Trophoblast cell (in vitro differentiated cells and primary cell): Measurements from ENCODE around the gene CCDC85A.

Source experiments
- DNase-seq, 2 donors: peaks; one replicate each; pipeline ENCODE4 v3.0.0-alpha.2; 2016
- H2AFZ ChIP-seq: 2 replicates; pipeline ENCODE4 v1.6.1; 2013; ENCODE audit warnings: low read length, moderate library complexity, mild to moderate bottlenecking; ENCODE audit not compliant: insufficient read depth, poor library complexity
- H2AK5ac ChIP-seq: 2 replicates; pipeline ENCODE4 v1.6.1; 2013; ENCODE audit warnings: mild to moderate bottlenecking, low read length
- H2BK120ac ChIP-seq: 2 replicates; pipeline ENCODE4 v1.6.1; 2013; ENCODE audit warnings: low read length, mild to moderate bottlenecking, moderate library complexity; ENCODE audit not compliant: insufficient read depth, poor library complexity
- H2BK12ac ChIP-seq: 2 replicates; pipeline ENCODE4 v1.6.1; 2013; ENCODE audit warnings: mild to moderate bottlenecking, low read length, moderate library complexity
- H2BK5ac ChIP-seq: 2 replicates; pipeline ENCODE4 v1.6.1; 2013; ENCODE audit warnings: low read length, low read depth, moderate library complexity, mild to moderate bottlenecking; ENCODE audit not compliant: poor library complexity
- H3K14ac ChIP-seq: 2 replicates; pipeline ENCODE4 v1.6.1; 2013; ENCODE audit warnings: mild to moderate bottlenecking, low read length
- H3K18ac ChIP-seq: 2 replicates; pipeline ENCODE4 v1.6.1; 2013; ENCODE audit warnings: mild to moderate bottlenecking, low read length
- H3K23ac ChIP-seq: 2 replicates; pipeline ENCODE4 v1.6.1; 2013; ENCODE audit warnings: low read length
- H3K27ac ChIP-seq: 2 replicates; pipeline ENCODE4 v1.5.1; 2013; ENCODE audit warnings: low read depth, mild to moderate bottlenecking, inconsistent platforms, low read length, moderate library complexity
- H3K27me3 ChIP-seq: 2 replicates; pipeline ENCODE4 v1.6.1; 2013; ENCODE audit warnings: inconsistent platforms, mild to moderate bottlenecking, low read length, moderate library complexity; ENCODE audit not compliant: insufficient read depth
- H3K36me3 ChIP-seq, 2 experiments: 1 replicate in 1 of 2; 2 replicates in 1 of 2; pipeline ENCODE4 v1.6.1; 2013; ENCODE audit warnings: low read length in 2 of 2, mild to moderate bottlenecking in 2 of 2, moderate library complexity in 1 of 2; ENCODE audit not compliant: insufficient read depth in 2 of 2, control insufficient read depth in 1 of 2
- H3K4ac ChIP-seq: 2 replicates; pipeline ENCODE4 v1.6.1; 2013; ENCODE audit warnings: low read depth, mild to moderate bottlenecking, low read length, moderate library complexity
- H3K4me1 ChIP-seq, 2 experiments: 1 replicate in 1 of 2; 2 replicates in 1 of 2; pipeline ENCODE4 v1.6.1; 2013; ENCODE audit warnings: low read length in 2 of 2, mild to moderate bottlenecking in 2 of 2, moderate library complexity in 1 of 2; ENCODE audit not compliant: insufficient read depth in 2 of 2, control insufficient read depth in 1 of 2
- H3K4me2 ChIP-seq: 2 replicates; pipeline ENCODE4 v1.6.1; 2013; ENCODE audit warnings: inconsistent platforms, mild to moderate bottlenecking, low read length, moderate library complexity
- H3K4me3 ChIP-seq: 2 replicates; pipeline ENCODE4 v1.5.1; 2013; ENCODE audit warnings: mild to moderate bottlenecking, low read depth, low read length, inconsistent platforms
- H3K79me1 ChIP-seq: one replicate; pipeline ENCODE4 v1.6.1; 2013; ENCODE audit warnings: low read length
- H3K79me2 ChIP-seq: 2 replicates; pipeline ENCODE4 v1.6.1; 2013; ENCODE audit warnings: low read length, mild to moderate bottlenecking; ENCODE audit not compliant: control insufficient read depth, insufficient read depth, poor library complexity
- H3K9ac ChIP-seq: 2 replicates; pipeline ENCODE4 v1.6.1; 2013; ENCODE audit warnings: mild to moderate bottlenecking, low read length
- H3K9me3 ChIP-seq: 2 replicates; pipeline ENCODE4 v1.6.1; 2013; ENCODE audit warnings: low read depth, mild to moderate bottlenecking, control low read depth, inconsistent platforms, low read length; ENCODE audit not compliant: insufficient read depth
- H4K12ac ChIP-seq: 2 replicates; pipeline ENCODE4 v1.6.1; 2013; ENCODE audit warnings: low read depth, mild to moderate bottlenecking, low read length, moderate library complexity
- H4K8ac ChIP-seq: 2 replicates; pipeline ENCODE4 v1.6.1; 2013; ENCODE audit warnings: low read depth, mild to moderate bottlenecking, low read length, moderate library complexity
- H4K91ac ChIP-seq: one replicate; pipeline ENCODE4 v1.6.1; 2013; ENCODE audit warnings: low read depth, mild to moderate bottlenecking, low read length, moderate library complexity
- WGBS: extraction: QIAGEN DNeasy Blood & Tissue Kit; methylation state at CpG from one replicate; pipeline ENCODE4 v1.1.7; 2013; ENCODE audit warnings: missing lambda C conversion rate; ENCODE audit not compliant: insufficient read length, insufficient coverage; ENCODE audit errors: extremely low coverage; 5-methylcytosine and 5-hydroxymethylcytosine counted together

CCDC85A gene

GRCh38 chr2:56211048-56211447, 27.3 kb downstream of the CCDC85A start:
- Histone ChIP-seq H3K18ac (no peak overlapping the region), H3K9ac (no peak overlapping the region), H2BK5ac (no peak overlapping the region), H2AK5ac (no peak overlapping the region), H3K27ac (no peak overlapping the region), H3K14ac (no peak overlapping the region), H3K79me2 (no peaks in the 10 kb centered on the region), H2BK12ac (no peak overlapping the region), H3K36me3 (no peaks in the 10 kb centered on the region), H3K4me3 (no peak overlapping the region), H3K27me3 (no peaks in the 10 kb centered on the region), H3K4me2 (no peak overlapping the region), H3K4ac (no peak overlapping the region), H3K9me3 (no peaks in the 10 kb centered on the region), H2AFZ (no peak overlapping the region), H4K91ac (no peak overlapping the region), H3K23ac (no peak overlapping the region), H3K4me1 (no peaks in the 10 kb centered on the region), H3K79me1 (no peaks in the 10 kb centered on the region), H2BK120ac (no peak overlapping the region), H4K8ac (no peak overlapping the region), H4K12ac (no peak overlapping the region)
- DNase-seq: no peak

GRCh38 chr2:56215911-56216310, 32.1 kb downstream of the CCDC85A start:
- no peak overlapping the region for H3K4ac ChIP-seq
- no peak overlapping the region for H2AK5ac ChIP-seq
- H4K12ac ChIP-seq: no peak overlapping the region
- no peaks in the 10 kb centered on the region for H3K79me1 ChIP-seq
- H2BK120ac ChIP-seq: no peak overlapping the region
- H3K79me2 ChIP-seq: no peaks in the 10 kb centered on the region
- H3K27me3 ChIP-seq: no peaks in the 10 kb centered on the region
- H3K27ac ChIP-seq: no peak overlapping the region
- H3K9me3 ChIP-seq: no peaks in the 10 kb centered on the region
- H3K4me2 ChIP-seq: no peak overlapping the region
- H2BK12ac ChIP-seq: no peak overlapping the region
- no peak overlapping the region for H4K91ac ChIP-seq
- H3K4me3 ChIP-seq: no peak overlapping the region
- no peak overlapping the region for H3K9ac ChIP-seq
- H3K36me3 ChIP-seq: no peaks in the 10 kb centered on the region
- no peak for DNase-seq
- no peak overlapping the region for H4K8ac ChIP-seq
- no peak overlapping the region for H3K18ac ChIP-seq
- no peak overlapping the region for H2AFZ ChIP-seq
- no peak overlapping the region for H2BK5ac ChIP-seq
- no peak overlapping the region for H3K14ac ChIP-seq
- no CpG with 5 or more reads among the region's 2 CpGs for WGBS
- H3K4me1 ChIP-seq: no peaks in the 10 kb centered on the region
- no peak overlapping the region for H3K23ac ChIP-seq

GRCh38 chr2:56217106-56217505, 33.3 kb downstream of the CCDC85A start:
- H3K4me1 ChIP-seq: no peaks in the 10 kb centered on the region
- H2BK5ac ChIP-seq: no peak overlapping the region
- no peaks in the 10 kb centered on the region for H3K79me2 ChIP-seq
- H3K36me3 ChIP-seq: no peaks in the 10 kb centered on the region
- H3K27me3 ChIP-seq: no peaks in the 10 kb centered on the region
- WGBS: no CpG with 5 or more reads among the region's 1 CpG
- no peak overlapping the region for H2BK12ac ChIP-seq
- no peak overlapping the region for H2BK120ac ChIP-seq
- H2AFZ ChIP-seq: no peak overlapping the region
- H4K12ac ChIP-seq: no peak overlapping the region
- no peak overlapping the region for H4K8ac ChIP-seq
- no peak overlapping the region for H3K9ac ChIP-seq
- no peak overlapping the region for H3K4me3 ChIP-seq
- H3K14ac ChIP-seq: no peak overlapping the region
- no peaks in the 10 kb centered on the region for H3K79me1 ChIP-seq
- no peak overlapping the region for H3K18ac ChIP-seq
- H3K4ac ChIP-seq: no peak overlapping the region
- H3K23ac ChIP-seq: no peak overlapping the region
- H3K27ac ChIP-seq: no peak overlapping the region
- no peak overlapping the region for H3K4me2 ChIP-seq
- DNase-seq: no peak
- H4K91ac ChIP-seq: no peak overlapping the region
- H2AK5ac ChIP-seq: no peak overlapping the region
- H3K9me3 ChIP-seq: no peaks in the 10 kb centered on the region

- Histone ChIP-seq H3K4me2 (no peak overlapping the region), H2BK120ac (no peak overlapping the region), H3K4ac (no peak overlapping the region), H4K91ac (no peak overlapping the region), H3K18ac (no peak overlapping the region), H3K23ac (no peak overlapping the region), H2AK5ac (no peak overlapping the region), H3K79me1 (no peaks in the 10 kb centered on the region), H3K4me1 (no peaks in the 10 kb centered on the region), H3K4me3 (no peak overlapping the region), H3K27me3 (no peaks in the 10 kb centered on the region), H3K9ac (no peak overlapping the region), H3K14ac (no peak overlapping the region), H3K27ac (no peak overlapping the region), H3K9me3 (no peaks in the 10 kb centered on the region), H3K36me3 (no peaks in the 10 kb centered on the region), H2BK5ac (no peak overlapping the region), H2BK12ac (no peak overlapping the region), H2AFZ (no peak overlapping the region), H3K79me2 (no peaks in the 10 kb centered on the region), H4K12ac (no peak overlapping the region), H4K8ac (no peak overlapping the region)
- DNase-seq: no peak
- no CpG with 5 or more reads among the region's 3 CpGs for WGBS
These were observed 38.7 kb downstream of the CCDC85A start for GRCh38 chr2:56222481-56222880.
